ENCODE data around the gene MT2A.

The MT2A gene

DNA sequence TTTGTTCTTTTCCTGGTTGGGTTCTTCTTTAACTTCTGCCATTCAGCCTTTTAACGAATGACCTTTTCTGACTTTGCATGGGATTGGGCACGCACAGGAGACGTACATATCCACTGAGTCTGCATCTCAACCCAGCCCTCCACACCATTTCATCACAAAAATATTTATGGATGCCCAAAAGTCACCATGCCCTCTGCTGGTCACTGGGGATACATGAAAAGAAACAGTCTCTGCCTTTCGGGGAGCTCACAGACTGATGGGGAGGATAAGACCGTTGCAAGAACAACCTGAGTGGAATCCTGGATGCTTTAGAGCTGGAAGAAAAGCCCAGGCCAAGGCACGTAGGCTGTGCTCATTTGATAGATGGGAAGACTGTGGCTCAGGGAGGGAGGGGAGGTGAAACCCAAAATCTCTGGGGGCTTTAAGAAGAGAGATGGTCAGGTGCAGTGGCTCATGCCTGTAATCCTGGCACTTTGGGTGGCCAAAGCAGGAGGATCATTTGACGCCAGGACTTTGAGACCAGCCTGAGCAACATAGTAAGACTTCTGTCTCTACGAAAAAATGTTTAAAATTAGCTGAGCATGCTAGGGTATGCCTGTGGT lies 7.9 kb upstream of the MT2A start:
- no peak for DNase-seq (ENCODE audit: low read depth, low spot score)

DNA sequence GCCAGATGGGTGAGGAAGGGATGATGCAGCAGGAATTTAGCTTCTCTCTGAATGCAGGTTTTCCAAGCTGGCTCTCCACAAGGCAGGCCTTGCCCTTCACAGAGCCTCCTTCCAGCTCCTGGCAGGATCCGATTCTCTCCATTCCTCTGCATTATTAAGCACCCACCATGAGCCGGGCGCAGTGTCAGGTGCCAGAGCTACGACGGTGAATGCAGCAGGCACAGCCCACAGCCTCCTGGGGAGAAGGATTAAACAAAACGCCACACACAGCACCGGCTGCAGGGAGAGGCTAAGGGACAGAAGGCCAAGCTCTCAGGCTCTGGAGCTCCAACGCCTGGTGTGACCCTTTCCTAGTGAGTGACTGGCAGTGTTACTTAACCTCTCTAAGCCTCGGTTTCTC lies 7.1 kb upstream of the MT2A start:
- DNase-seq (ENCODE audit: low read depth, low spot score), result no peak

DNA sequence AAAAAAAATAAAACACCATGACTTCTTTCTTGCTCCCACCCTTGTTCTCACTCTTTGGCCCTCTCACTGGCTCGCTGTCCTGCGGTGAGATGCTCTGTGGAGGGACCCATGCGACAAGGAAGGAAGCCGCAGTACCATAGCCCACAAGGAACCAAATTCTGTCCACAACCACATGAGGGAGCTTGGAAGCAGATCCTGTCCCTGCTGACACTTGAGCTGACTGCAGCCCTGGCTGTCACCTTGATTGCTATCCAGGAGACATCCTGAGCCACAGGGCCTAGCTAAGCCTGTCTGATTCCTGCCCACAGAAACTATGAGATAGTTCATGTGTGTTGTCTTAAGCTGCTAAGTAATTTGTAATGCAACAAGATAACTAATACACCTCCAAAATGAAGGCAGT lies 4.8 kb upstream of the MT2A start:
- DNase-seq (ENCODE audit: low read depth, low spot score), result peak; percentile 71

DNA sequence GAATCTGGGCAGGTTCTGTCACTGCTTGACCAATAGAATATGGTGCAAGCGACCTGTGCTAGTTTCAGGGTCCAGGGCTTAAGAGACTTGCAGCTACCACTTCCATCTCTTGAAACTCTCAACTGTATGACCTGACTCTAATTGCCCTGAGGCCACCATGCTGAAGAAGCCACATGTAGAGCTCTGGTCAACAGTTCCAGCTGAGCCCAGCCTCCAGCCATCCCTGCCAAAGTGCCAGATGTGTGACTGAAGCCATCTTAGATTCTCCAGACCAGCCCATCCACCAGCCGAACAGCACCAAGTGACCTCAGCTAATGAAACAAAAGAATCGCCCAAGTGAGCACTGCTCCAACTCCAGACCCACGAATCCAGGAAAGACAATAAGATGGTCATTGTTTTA lies 3.4 kb upstream of the MT2A start:
- DNase-seq (ENCODE audit: low read depth, low spot score), result no peak

DNA sequence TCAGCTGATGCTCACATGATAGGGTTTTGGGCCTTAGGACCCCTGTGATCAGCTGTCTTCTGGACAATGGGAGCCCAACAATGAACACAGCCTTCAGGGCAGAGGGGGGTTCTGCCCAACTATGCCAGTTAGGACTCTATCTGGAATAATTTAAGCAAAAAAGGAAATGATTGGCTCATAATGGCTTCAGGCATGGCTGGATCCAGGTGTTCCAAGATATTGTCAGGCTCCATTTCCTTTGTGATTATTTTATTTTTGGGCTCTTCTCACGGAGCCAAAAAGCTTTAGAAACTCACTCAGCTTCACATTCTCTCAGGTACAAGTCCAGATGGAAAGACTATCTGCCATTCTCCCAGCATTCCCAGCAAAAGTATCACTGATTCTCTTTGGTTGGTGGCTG lies 2.9 kb upstream of the MT2A start:
- no peak for DNase-seq (ENCODE audit: low read depth, low spot score)

DNA sequence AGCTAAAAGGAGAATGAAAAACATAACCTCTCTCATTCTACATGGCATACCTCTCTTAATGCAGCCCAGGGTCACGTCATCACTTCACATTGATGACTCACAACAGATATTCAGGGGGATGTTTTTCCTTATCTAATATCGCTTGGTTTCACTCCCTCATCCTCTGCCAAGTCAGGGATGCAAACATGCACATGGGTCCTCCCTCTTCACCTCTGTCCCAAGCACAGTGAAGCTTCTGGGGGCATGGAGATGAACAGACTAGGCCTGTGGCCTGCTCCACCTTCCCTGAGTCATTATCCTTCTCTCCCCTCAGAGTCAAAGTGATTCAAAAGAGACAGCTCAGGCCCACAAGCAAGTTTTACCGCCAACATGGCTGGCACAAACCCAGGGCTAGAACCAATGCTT lies 2.3 kb upstream of the MT2A start:
- DNase-seq (ENCODE audit: low read depth, low spot score), result no peak

DNA sequence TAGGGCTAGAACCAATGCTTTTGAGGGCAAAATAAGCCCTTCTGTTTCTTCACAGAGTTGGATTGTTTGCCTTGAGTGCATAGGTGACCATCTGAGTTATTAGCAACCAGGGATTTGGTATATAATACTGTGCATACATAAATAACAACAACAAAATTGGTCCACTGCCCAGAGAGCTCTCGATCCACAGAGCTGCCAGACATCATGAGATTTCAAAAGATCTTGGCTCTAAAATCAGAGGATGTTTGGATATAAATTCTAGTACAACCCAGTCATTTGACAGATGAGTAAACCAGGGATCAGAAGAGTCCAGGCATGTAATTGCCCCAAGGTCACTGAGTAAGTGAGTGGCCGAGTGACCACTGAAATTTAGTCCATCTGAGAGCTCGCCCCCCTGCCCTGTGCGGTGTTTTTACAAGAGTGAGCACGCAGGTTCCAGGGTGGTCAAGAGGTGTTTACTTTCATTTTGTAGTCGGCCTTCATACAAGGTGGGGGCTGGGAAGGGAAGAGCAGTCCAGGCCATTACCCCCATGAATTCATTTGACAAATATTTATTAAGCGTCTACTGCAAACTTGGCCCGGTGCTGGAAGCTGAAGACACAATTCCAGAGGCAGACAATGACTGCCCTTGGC lies 1.8 kb upstream of the MT2A start:
- no peak for DNase-seq (ENCODE audit: low read depth, low spot score)

DNA sequence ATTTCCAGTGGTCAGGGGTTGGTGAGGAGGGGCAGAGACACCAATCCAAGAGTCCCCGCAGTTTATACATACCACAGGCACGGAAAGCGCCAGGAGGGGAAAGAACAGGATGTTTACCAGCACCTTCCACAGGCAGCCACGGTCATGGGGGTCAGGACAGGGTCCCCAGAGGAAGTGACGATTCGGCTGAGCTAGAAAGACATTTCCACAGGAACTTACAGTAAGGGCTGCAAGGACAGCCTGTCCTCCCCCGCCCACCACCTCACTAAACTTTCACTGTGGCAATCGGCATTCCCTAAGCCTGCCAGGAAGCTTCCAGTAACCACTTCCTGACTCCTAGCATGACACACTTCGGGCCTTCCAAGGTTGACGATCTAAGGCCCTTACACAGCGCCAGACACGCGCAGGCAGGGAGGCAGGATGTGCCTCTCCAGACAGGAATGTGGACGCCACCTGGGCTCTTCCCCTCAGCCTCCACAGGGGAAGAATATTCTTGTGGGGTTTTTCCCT lies 1.2 kb upstream of the MT2A start:
- peak; percentile 68 for DNase-seq (ENCODE audit: low read depth, low spot score)

DNA sequence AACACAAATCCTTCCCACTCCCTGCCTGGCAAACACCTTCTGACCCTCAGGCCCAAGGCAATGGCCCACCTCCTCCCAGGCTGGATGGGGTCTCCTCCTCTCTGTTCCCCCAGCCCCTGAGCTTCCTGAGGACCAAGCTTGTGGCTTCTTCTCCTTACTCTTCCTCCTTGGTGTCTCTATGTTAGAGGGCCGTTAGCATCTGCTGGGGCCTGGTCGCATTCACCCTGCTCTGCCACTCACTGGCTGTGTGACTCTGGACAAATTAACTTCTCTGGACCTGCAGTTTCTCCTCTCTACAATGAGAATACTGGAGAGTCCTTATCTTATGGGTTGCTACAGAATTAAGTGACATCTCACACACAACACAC lies 725 bp upstream of the MT2A start:
- DNase-seq (ENCODE audit: low read depth, low spot score), result no peak

DNA sequence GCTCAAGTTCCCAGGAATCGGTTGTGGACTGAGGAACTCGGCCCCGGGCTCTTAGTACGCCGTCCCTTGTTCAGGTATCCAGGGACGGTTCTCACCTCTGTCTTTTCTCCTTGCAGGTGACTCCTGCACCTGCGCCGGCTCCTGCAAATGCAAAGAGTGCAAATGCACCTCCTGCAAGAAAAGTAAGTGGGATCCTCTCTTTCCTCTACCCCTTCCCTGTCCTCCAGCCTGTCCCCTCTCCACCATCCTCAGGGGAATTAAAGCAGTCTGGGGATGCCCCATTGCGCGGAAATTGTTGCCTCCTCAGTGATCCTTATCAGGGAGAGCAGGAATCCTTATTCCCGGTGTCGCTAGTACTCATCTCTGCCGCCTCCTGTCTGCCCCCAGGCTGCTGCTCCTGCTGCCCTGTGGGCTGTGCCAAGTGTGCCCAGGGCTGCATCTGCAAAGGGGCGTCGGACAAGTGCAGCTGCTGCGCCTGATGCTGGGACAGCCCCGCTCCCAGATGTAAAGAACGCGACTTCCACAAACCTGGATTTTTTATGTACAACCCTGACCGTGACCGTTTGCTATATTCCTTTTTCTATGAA lies 585 bp downstream of the MT2A start:
- peak; percentile 31 for DNase-seq (ENCODE audit: low read depth, low spot score)

DNA sequence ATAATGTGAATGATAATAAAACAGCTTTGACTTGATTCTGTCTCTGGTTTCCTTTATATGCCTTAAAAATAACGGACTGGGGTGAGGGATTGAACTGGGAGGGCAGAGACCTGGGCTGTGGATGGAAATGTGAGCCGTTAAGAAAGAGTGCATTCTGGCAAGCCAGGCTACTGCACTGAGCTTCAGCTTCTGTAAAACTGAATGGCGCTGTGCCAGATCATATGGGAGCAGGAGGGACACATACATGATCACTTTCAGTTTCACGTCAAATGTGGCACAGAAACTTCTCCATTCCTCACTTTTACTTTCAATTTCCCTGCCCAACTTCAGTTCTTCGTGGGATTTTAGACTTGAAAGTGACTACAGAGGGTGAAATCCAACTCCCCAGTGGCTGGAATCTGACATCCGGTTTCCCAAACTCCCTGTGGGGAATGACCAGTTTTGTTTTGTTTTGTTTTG lies 1.1 kb downstream of the MT2A start:
- no peak for DNase-seq (ENCODE audit: low read depth, low spot score)

DNA sequence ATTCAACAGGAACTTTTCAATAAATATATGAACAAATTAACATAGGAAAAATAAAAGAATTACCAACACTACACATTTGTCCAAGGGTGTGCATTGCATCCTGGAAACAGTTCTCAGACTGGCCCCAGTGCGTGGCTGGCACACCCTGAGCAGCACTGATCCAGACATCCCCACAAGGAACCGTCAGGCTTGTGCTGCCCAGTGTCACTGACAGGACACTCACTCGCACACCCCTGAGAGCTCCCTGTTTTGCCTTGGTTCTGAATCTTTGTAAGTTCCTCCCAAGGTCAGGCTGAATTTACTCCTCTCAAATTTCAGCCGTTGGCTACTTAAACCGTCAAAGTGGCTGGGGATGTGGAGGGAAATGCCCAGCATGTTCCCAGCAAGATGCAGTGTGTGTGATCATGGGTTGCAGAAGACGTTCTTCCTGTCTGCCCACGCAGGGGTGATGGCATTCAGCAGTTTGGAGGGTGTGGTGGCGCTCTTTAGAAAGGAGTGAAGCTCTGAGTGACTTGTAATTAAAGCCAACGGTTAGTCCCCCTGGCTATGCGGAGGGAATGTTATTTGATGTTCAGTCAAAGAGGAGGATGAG lies 1.7 kb downstream of the MT2A start:
- peak; percentile 70 for DNase-seq (ENCODE audit: low read depth, low spot score)

DNA sequence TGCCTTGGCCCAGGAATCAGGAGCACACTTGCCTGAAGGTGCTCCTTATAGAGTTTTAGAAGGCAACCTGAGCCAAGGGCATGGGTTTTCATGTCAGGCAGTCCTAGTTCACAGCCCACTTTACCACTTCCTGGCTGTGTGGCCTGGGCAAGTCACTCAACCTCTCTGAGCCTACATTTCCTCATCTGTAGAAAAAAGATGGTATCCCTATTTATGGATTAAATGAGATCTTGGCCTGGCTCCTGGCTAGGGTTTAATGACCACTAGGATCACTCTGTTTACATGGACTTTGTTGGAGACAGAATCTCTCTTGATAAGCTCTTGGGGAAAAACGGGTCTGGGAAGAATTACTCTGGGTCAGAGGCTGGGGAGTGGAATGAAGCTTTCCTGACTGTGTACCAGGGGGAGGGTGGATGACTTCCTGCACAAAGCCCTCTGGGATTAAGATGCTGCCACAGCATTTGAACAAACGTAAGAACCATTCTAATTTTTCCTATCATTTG lies 2.3 kb downstream of the MT2A start:
- DNase-seq (ENCODE audit: low read depth, low spot score), result no peak

DNA sequence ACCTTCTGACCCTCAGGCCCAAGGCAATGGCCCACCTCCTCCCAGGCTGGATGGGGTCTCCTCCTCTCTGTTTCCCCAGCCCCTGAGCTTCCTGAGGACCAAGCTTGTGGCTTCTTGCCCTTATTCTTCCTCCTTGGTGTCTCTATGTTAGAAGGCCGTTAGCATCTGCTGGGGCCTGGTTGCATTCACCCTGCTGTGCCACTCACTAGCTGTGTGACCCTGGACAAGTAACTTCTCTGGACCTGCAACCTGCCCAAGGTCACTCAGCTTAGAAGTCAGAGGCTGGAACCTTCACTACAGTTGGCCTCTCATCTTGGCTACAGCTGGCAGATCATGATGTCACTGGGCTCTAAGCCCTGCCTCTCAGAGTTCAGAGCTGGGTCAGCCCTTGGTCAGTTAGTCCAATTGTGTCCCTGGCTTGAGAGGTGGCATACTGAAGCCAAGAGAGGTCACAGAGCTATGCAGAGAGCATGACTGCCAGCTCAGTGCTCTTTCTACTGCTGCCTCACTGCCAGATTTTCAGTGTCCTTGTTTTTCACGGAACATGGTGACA lies 3.0 kb downstream of the MT2A start:
- DNase-seq (ENCODE audit: low read depth, low spot score), result no peak

DNA sequence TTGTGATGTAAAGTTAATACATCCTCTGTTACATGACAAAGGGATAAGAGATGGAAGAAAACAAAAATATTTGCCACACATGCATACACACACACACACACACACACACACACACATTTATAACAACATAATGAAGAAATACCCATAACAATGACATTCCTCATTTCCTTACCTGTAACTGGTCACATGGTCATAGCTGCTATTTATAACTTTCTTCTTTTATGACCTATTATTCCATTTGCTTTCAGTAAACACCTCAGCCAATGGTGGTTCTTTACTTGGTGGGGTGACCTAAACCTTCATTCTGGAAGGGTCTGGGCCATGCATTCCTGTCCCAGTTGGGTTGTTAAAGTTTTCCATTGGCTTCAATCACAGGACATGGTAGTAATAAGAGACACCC lies 5.3 kb downstream of the MT2A start:
- no peak for DNase-seq (ENCODE audit: low read depth, low spot score)

DNA sequence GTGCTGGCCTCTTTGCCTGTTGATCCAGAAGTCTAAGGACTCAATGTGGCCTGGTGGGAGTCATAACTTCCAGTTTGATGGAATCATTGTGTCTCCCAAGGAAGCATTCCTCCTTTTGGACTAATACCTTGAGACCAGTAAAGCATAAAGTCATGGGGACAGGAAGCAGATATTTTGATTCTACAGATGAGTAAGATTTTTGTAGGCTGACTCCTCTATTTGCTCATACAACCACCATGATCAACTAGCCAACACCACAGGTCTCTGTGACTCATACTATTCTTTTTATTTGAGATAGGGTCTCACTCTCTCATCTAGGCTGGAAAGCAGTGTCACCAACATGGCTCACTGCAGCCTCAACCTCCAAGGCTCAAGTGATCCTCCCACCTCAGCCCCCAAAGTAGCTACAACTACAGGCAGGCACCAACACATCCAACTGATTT lies 6.2 kb downstream of the MT2A start:
- DNase-seq (ENCODE audit: low read depth, low spot score), result no peak

DNA sequence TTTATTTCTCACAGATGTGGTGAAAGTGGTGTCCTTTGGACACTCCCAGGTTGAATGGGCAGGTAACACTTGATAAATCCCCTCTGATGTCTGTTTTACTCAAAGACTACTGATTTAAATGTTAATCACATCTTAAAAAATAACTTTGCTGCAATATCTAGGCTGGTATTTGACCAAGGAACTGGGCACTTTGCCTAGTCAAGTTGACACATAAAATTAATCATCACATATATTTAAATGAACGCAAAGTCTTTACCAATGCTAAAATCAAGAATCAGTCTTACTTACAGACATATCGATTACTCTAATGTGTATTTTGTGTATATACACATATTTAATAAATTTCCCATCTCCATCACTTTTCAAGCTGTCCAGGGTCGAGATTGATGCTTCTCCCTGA lies 7.0 kb downstream of the MT2A start:
- no peak for DNase-seq (ENCODE audit: low read depth, low spot score)

DNA sequence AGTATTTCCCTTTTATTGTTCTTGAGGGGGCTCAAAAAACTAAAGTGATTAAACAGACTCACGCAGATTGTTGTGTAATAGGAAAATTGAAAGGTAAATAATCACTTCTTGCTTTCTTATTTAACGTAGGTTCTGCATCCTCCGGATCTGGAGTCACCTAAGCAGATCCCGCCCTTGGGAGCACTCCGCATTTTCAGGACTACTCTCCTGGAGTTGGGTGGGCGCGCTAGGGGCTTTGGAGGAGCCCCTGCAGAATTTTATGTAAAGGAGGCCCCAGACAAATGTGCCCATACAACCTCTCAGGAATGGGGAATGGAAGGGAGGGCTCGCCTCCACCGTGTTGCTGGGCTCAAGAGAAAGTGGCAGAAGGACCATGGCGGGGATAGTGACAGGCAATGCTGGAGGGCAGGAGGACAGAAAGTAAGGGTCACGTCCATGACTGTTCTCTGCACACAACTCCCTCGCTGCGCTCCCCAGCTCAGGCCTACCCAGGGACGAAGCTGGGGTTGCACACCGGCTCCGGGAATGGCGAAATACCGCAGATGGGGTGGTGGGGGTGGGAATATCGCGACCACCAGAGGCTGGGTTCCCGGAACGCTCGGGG lies 8.3 kb downstream of the MT2A start:
- no peak for DNase-seq (ENCODE audit: low read depth, low spot score)

DNA sequence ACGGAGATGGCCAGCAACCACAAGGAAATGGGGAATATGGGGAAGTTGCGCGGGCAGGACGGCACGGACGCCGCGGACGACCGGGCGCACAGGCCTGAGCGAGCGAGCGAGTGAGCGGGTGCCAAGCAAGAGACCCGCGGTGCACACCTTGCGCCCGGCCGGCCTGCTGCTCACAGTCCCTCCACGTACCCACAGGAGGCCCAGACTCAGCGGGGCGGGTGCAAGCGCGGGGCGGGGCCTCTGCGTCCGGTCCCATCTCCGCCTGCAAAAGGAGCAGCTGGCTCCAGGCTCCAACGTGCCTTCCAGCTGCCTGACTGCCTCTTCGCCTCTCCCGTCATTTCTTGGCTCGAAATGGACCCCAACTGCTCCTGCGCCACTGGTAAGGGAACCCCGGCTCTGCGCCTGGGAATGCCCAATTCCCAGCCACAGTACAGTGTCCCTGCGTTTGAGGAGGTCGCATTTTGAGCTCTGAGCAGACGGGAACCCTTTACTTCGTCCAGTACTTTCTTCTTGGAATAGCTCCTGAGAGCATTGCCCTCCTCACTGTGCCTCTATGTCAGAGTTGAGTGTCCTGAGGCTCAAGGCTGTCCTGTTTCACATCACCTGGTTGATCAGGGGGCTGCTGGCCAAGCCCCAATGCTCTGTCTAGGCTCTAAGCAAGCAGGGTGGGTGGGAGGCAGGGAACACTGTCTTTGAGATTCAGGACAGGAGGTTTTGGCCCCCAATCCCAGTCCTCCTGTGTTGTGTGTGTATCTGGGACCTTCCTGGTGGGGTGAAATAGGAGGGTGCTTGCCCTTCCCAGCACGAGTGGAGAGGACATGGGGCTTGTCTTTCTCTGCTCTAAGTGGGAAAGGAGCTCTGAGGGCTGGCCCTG lies 9.1 kb downstream of the MT2A start:
- no peak for DNase-seq (ENCODE audit: low read depth, low spot score)

DNA sequence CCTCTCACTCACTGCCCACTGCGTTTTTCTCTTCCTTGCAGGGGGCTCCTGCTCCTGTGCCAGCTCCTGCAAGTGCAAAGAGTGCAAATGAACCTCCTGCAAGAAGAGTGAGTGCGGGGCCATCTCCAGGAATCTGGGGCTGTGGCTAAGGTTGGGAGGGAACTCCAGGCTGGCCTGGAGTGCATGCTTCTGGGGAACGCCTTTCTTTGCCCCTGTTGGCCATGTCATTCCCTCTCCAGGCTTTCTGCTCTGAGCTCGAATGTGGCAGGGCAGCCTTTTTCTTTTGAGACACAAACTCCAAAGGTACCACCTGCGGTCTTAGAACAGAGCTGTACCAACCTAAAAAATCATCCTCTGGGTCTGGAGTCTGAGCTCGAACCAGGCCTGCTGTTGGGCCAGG lies 9.8 kb downstream of the MT2A start:
- DNase-seq (ENCODE audit: low read depth, low spot score), result no peak

DNA sequence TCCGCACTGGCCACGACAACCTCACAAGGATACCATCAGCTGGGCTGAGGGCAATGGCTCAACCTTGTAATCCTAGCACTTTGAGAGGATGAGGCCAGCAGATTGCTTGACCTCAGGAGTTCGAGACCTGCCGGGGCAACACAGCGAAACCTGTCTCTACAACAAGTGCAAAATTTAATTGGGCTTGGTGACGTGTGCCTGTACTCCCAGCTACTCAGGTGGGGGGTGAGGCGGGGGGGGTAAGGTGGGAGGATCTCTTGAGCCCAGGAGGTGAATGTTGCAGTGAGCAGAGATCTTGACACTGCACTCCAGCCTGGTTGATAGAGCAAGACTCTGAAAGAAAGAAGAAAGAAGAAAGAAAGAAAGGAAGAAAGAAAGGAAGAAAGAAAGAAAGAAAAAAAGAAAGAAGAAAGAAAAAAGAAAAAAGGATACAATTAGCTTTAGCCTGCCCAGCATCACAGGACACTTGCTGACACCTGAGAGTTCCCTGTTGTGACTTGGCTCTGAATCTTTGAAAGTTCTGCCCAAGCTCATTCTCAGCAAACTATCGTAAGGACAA lies 12.0 kb downstream of the MT2A start:
- DNase-seq (ENCODE audit: low read depth, low spot score), result no peak

Measured in ELF-1 (cell line).